Skeletal muscle tissue (tissue), 4 donors: ENCODE measurements around the gene NUP107. TPM values are rescaled to one million over a fixed set of nuclear protein-coding genes. Genes with fewer than 3 reads are reported as not detected.
"Not testable (repeated sequence)": the region's sequence is repeated elsewhere in the genome, so short reads cannot be mapped to it uniquely, and the experiment has no call there.

Experiments used
- H3K27ac ChIP-seq: one replicate; pipeline ENCODE4 v1.7.0; 2013; ENCODE audit warnings: mild to moderate bottlenecking, low read depth, low read length, inconsistent platforms
- H3K27me3 ChIP-seq, 3 donors: one replicate each; pipeline ENCODE4 v1.7.0; 2013; ENCODE audit warnings: low read length in 3 of 3; ENCODE audit not compliant: control insufficient read depth in 3 of 3, insufficient read depth in 3 of 3
- H3K36me3 ChIP-seq, 3 donors: one replicate each; pipeline ENCODE4 v1.7.0; 2013; ENCODE audit warnings: low read length in 3 of 3; ENCODE audit not compliant: control insufficient read depth in 3 of 3, insufficient read depth in 3 of 3
- H3K4me1 ChIP-seq, 3 donors: one replicate each; pipeline ENCODE4 v1.7.0; 2013; ENCODE audit warnings: low read length in 3 of 3, mild to moderate bottlenecking in 3 of 3; ENCODE audit not compliant: control insufficient read depth in 3 of 3, insufficient read depth in 3 of 3
- H3K4me3 ChIP-seq, 3 donors: one replicate each; pipeline ENCODE4 v1.7.0; 2013; ENCODE audit warnings: low read length in 3 of 3
- H3K9ac ChIP-seq, 3 donors: one replicate each; pipeline ENCODE4 v1.7.0; 2013; ENCODE audit warnings: low read length in 3 of 3, mild to moderate bottlenecking in 3 of 3, moderate library complexity in 2 of 3, low read depth in 1 of 3
- H3K9me3 ChIP-seq, 3 donors: one replicate each; pipeline ENCODE4 v1.7.0; 2013; ENCODE audit warnings: low read length in 3 of 3; ENCODE audit not compliant: control insufficient read depth in 3 of 3
- total RNA-seq: library from RNA; depleted of rRNA; stranded (reverse); fragments of >200 nt; gene quantifications from one replicate; pipeline ENCODE4 v1.2.3, GENCODE V29; 2014
- donor health status: Osteomylitis.

Gene NUP107
- total RNA-seq: 42.8 TPM

DNA sequence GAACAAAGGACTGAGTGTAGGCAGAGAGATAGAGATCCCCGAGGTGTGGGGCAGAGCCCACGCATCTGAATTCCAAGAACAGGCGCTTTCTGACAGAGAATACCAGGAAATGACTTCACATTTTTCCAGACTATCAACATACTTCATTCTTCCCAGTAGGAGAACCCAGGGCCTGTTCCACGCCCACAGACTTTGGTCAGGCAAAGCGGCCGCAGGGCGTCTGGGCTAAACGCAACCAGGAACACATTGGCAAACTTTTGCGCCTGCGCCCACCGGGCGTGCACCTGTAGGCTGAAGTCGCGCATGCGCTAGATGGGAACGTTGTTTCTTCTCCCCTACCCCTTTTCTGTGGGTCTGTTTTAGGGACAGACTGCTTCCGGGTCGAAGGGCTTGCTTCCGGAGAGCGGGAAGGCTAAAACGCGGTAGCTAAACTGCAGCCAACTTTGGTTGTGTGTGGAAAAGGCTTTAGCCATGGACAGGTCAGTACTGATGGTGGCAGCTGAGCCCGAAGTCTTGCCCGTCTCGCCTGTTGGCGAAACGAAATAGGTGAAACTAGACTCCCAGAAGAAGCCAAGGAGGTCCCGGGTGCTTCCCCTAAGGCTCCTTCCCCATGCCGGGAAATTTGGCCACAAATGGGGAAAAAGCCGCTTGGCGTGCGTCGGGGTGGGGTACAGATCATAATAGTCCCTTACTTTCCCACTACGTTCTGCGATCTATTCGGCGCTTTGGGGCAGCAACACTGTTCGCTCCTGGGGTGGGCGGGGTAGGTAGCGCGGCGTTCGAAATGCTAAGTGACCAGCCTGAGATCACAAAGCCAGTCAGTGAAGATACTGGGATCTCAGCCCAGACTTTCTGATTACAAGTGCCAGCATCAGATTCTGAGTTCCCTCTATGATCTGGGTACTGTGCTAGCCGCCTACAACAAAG lies at the start of gene NUP107:
Gene NUP107, plus strand, starts transcription at position 384 of the 927 bp plus-strand sequence. Its CDS starts 88 bp downstream, at position 472.
- H3K27me3 ChIP-seq: no peaks in the 10 kb centered on the region
- H3K9me3 ChIP-seq: no peaks in the 10 kb centered on the region
- peak within 1 kb of the TSS; percentile 78 for H3K27ac ChIP-seq
- peaks cover 12% of the 10 kb centered on the region in 3 donors for H3K4me1 ChIP-seq
- H3K9ac ChIP-seq: peak within 1 kb of the TSS; percentile 93 to 97 (median 93)
- peak within 1 kb of the TSS; percentile 95 to 99 (median 98) for H3K4me3 ChIP-seq
- H3K36me3 ChIP-seq: peaks cover under 1 to 15% (median 15%) of the 10 kb centered on the region in 3 donors

DNA sequence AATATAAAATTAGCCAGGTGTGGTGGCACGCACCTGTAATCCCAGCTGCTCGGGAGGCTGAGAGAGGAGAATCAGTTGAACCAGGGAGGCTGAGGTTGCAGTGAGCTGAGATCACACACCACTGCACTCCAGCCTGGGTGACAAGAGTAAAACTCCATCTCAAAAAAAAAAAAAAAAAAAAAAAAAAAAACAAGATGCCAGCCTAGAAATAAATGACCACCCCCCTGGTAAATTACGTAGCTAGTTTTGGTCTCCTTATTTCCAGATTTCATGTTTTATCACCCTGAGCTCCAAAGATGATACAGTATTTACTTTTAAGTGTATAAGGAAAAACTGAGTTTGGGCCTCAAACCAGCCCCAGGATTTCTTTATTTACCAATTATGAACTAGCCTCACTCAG lies 49.3 kb upstream of the NUP107 start:
- H3K27me3 ChIP-seq, H3K36me3 ChIP-seq, H3K27ac ChIP-seq, H3K4me1 ChIP-seq, H3K4me3 ChIP-seq, H3K9me3 ChIP-seq, H3K9ac ChIP-seq: not testable (repeated sequence)

DNA sequence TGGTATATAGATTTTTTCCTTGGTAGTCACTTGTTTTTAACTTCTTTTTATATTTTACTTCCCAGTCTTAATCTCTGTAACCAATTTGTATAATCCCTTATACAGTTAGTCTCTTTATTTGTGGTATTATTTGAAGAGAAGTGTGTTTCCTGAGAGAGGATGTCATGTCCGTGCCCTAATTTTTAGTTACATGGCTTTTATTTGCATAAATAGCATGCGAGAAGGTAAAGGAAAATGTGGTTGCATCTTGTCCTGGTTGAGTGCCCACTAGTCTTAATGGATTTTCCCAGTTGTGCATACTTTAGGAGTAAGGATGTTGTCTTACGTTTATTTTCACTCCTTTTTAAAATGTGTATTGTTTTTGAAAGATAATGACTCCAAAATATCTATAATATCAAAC lies 48.6 kb upstream of the NUP107 start:
- Histone ChIP-seq H3K9ac (no peak overlapping the region), H3K9me3 (no peaks in the 10 kb centered on the region), H3K4me3 (no peak overlapping the region), H3K27ac (no peak overlapping the region), H3K36me3 (no peaks in the 10 kb centered on the region), H3K4me1 (peaks cover 0 to 7% (median 2%) of the 10 kb centered on the region in 3 donors), H3K27me3 (no peaks in the 10 kb centered on the region)

DNA sequence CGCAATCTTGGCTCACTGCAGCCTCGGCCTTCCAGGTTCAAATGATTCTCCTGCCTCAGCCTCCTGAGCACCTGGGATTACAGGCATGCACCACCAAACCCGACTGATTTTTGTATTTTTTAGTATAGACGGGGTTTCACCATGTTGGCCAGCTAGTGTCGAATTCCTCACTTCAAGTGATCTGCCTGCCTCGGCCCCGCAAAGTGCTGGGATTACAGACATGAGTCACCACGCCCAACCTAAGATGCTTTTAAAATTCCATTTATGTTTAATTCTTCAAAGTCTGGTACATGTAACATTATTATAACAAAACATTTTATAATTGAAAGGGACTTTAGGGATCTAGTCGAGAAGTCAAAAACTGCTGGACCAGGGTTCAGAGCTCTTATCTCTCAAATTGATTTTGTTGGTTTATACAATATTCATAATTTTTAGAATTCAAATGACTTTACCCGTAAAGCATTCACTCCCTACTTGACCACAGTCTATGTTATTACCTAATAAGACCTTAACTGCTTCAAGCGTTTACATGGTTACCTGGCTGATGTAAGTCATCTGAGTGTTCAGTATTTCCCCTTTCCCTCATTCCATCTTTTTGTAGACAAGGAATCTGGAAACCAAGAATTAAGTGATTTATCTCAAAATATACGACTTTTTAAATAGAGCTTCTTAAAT lies 47.9 kb upstream of the NUP107 start:
- no peaks in the 10 kb centered on the region for H3K27me3 ChIP-seq
- no peak overlapping the region for H3K9ac ChIP-seq
- no peak overlapping the region for H3K27ac ChIP-seq
- H3K4me1 ChIP-seq: peaks cover 0 to 7% (median 2%) of the 10 kb centered on the region in 3 donors
- no peaks in the 10 kb centered on the region for H3K36me3 ChIP-seq
- no peaks in the 10 kb centered on the region for H3K9me3 ChIP-seq
- H3K4me3 ChIP-seq: no peak overlapping the region

DNA sequence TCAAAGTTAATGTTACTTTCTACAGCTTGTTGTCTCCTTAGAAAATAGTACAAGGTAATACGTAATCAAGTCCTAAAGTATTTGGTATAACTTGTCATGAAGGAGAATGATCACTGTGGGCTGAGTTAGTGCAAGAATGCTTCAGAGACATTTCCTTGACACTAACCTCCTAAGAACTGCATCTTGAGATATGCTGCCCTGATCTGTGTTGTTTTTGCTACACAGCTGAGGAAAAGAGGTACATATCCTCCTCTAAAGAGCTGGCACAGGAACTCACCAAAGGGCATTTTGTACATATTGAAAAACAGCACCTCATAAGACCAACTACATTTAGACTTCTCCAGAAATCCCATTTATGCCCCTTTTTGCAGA lies 47.4 kb upstream of the NUP107 start:
- H3K36me3 ChIP-seq: no peaks in the 10 kb centered on the region
- H3K9me3 ChIP-seq: no peaks in the 10 kb centered on the region
- no peak overlapping the region for H3K27ac ChIP-seq
- H3K9ac ChIP-seq: no peak overlapping the region
- H3K27me3 ChIP-seq: no peaks in the 10 kb centered on the region
- H3K4me3 ChIP-seq: no peak overlapping the region
- H3K4me1 ChIP-seq: peaks cover 0 to 7% (median 2%) of the 10 kb centered on the region in 3 donors

DNA sequence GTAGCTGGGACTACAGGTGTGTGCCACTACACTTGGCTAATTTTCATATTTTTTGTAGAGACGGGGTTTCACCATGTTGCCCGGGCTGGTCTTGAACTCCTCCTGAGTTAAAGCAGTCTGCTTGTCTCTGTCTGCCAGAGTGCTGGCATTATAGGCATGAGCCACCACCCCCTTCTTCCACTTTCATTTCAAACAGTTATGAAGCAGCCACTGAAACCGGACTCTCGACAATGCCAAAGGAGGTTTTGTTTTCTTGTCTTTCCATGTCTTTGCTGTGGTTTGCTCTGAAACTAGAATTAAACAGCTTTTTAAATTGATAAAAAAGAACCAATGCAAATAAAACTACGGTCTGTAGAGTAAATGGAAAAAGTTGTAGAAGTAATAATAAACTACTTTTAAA lies 45.6 kb upstream of the NUP107 start:
- no peaks in the 10 kb centered on the region for H3K36me3 ChIP-seq
- no peak overlapping the region for H3K4me3 ChIP-seq
- H3K27me3 ChIP-seq: no peaks in the 10 kb centered on the region
- no peaks in the 10 kb centered on the region for H3K9me3 ChIP-seq
- peaks cover 0 to 7% (median 2%) of the 10 kb centered on the region in 3 donors for H3K4me1 ChIP-seq
- H3K9ac ChIP-seq: peak overlapping the region in 1 of 3 donors; percentile 4
- no peak overlapping the region for H3K27ac ChIP-seq

DNA sequence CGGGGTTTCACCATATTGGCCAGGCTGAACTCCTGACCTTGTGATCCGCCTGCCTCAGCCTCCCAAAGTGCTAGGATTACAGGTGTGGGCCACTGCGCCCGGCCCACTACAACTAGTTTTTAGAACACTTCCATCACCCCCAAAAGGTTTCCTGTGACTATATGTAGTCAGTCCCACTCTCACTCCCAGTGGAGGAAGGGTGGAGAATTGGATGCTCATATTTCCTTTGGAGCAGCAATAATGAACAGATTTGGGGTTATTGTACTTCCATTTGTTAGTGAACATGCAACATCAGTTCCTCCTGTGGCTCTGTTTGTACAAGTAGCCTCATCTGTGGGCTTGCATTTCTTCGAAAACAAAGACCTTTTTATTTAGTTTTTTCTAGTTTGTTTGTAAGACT lies 40.3 kb upstream of the NUP107 start:
- Histone ChIP-seq H3K9me3 (no peaks in the 10 kb centered on the region), H3K9ac (no peak overlapping the region), H3K4me3 (no peak overlapping the region), H3K36me3 (peaks cover 0 to 15% (median 15%) of the 10 kb centered on the region in 3 donors), H3K27me3 (no peaks in the 10 kb centered on the region), H3K4me1 (no peaks in the 10 kb centered on the region), H3K27ac (no peak overlapping the region)

DNA sequence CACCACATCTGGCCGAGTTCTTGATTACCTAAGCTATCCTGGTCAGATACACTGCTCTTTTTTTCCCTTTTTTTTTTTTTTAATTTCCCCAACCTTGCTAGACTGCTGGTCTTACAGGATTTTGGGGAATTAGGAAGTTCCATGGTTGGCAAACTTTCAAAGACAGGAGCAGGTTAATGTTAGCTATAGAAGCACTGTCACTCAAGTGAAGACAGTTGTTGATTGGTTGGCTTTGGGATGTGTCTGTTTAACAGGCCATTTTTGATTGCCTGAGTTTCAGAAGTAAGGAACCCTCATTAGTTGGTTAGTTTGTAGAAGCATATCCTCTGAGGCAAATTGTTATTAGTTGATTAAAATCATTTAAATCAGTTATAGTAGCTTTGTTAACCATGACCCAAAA lies 39.3 kb upstream of the NUP107 start:
- no peak overlapping the region for H3K4me3 ChIP-seq
- H3K27ac ChIP-seq: no peak overlapping the region
- H3K36me3 ChIP-seq: peaks cover 0 to 21% (median 18%) of the 10 kb centered on the region in 3 donors
- H3K9me3 ChIP-seq: no peaks in the 10 kb centered on the region
- H3K4me1 ChIP-seq: no peaks in the 10 kb centered on the region
- H3K9ac ChIP-seq: no peak overlapping the region
- H3K27me3 ChIP-seq: no peaks in the 10 kb centered on the region

DNA sequence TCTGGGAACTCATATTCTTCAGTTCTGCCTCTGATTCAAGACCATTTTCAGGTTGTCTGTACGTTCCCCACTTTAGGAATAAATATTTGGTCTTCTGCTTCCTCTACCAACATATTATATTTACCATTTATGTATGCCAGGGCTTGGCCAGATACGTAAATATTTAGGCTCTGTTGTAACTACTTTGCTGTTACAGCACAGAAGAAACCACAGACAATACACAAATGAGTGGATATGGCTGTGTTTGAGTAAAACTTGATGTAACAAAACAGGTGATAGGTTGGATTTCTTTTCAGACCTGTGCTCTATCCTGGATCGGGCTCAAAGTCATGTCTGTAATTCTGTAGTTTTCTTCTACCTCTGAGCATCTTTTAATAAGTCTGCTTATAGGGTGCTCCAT lies 38.6 kb upstream of the NUP107 start:
- peaks cover 4 to 22% (median 20%) of the 10 kb centered on the region in 3 donors for H3K36me3 ChIP-seq
- H3K9me3 ChIP-seq: no peaks in the 10 kb centered on the region
- no peaks in the 10 kb centered on the region for H3K27me3 ChIP-seq
- no peaks in the 10 kb centered on the region for H3K4me1 ChIP-seq
- no peak overlapping the region for H3K27ac ChIP-seq
- no peak overlapping the region for H3K4me3 ChIP-seq
- no peak overlapping the region for H3K9ac ChIP-seq

DNA sequence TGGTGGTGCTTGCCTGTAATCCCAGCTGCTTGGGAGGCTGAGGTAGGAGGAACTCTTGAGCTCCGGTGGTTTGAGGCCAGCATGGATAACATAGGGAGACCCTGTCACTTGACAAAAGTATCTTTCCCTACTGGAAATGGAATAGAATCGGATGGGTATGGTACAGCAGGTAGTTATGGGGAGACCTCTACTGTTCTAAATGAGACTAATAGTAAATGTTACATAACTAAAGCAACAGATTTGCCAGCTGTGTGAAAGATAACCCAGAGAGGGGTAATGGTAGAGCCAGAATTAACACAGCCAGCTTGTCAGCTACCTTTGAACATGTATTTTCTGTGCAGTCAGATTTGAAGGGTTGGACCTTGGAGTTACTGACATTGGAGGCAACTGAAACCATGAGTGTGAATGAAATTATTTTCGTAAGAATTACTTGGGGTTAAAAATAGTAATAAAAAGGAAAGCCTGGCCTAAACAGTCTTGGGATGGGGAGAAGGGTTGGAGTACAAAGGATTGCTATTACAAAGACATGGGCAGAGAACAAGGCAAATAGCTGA lies 21.7 kb upstream of the NUP107 start:
- peaks cover 0 to 13% (median 2%) of the 10 kb centered on the region in 3 donors for H3K36me3 ChIP-seq
- H3K27ac ChIP-seq: no peak overlapping the region
- H3K9me3 ChIP-seq: no peaks in the 10 kb centered on the region
- no peaks in the 10 kb centered on the region for H3K4me1 ChIP-seq
- no peaks in the 10 kb centered on the region for H3K27me3 ChIP-seq
- H3K9ac ChIP-seq: no peak overlapping the region
- H3K4me3 ChIP-seq: no peak overlapping the region
